Activated CD8-positive, alpha-beta memory T cell treated with anti-CD3 and anti-CD28 coated beads for 36 hours (primary cell): Measurements from ENCODE around the gene EMC9. TPM values are rescaled to one million over a fixed set of nuclear protein-coding genes. Genes with fewer than 3 reads are reported as not detected.

Source experiments
- CTCF ChIA-PET: fragments of 350-600 bp; sonication (Branson Sonifier 250); formaldehyde crosslinking; loops from one replicate; lab custom pipeline; 2021; ENCODE audit warnings: antibody characterized with exemption; lab: Charles Lee
- POLR2A ChIA-PET: fragments of 350-600 bp; sonication (Branson Sonifier 250); formaldehyde crosslinking; loops from one replicate; lab custom pipeline; 2021; ENCODE audit warnings: antibody characterized with exemption; lab: Charles Lee
- total RNA-seq, 2 experiments: library from RNA; stranded (reverse); gene quantifications; one replicate each; pipeline ENCODE4 v1.2.3, GENCODE V29; 2021

EMC9 gene
- total RNA-seq, 2 experiments from 2014 or later, result 38.5 to 38.9 TPM

- POLR2A ChIA-PET, result interaction anchor here (0.6 to 3.2 kb wide), 11 partner anchors 9 to 136 kb away, joined by 3 to 31 read pairs (median 6); partner anchors contain the start of genes CARMIL3, DCAF11, NRL and PSME1
- CTCF ChIA-PET, result interaction anchor here (0.7 to 8.8 kb wide), 13 partner anchors 10 to 129 kb away, joined by 3 to 102 read pairs (median 4); partner anchors contain the start of genes DCAF11, IRF9 and NRL
These were observed 45.9 kb downstream of the EMC9 start for GRCh38 chr14:24095271-24096068.

DNA sequence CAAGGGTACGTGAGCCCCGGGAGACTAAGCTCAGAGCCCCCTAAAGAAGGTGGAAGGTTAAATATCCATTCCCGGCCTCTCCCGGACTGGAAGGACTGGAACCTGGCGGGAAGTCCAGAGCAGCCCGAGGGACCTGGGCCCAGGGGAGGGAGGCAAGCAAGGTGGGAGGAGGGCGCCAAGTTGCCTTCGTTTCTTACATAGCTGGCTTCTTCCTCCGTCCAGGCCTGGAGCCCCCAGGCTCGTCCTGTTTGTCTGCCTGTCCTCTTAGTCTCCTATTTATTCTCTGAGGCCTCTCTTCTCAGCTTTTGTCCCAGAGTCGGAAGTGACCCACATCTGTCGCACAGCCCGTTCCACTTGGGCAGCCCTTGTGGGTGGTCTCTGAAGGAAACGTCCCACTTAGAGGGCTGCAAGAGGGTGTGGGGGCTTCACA lies 46.5 kb downstream of the EMC9 start:
- ChIA-PET POLR2A (interaction anchor here (0.6 to 3.2 kb wide), 13 partner anchors 10 to 135 kb away, joined by 3 to 31 read pairs (median 5); partner anchors contain the start of genes CARMIL3, DCAF11, NRL and PSME1), CTCF (interaction anchor here (0.7 to 8.8 kb wide), 10 partner anchors 10 to 66 kb away, joined by 3 to 102 read pairs (median 4); partner anchors contain the start of genes DCAF11, IRF9 and NRL)

GRCh38 chr14:24093901-24094840 lies 47.2 kb downstream of the EMC9 start, which contains the start of gene PCK2:
Gene PCK2 (plus strand): TSS chr14:24094311. CDS start chr14:24094406, 95 bp downstream.
- POLR2A ChIA-PET, result interaction anchor here (0.6 to 3.2 kb wide), 15 partner anchors 9 to 119 kb away, joined by 3 to 31 read pairs (median 5); partner anchors contain the start of genes CARMIL3, CHMP4A, DCAF11 and NRL
- CTCF ChIA-PET, result interaction anchor here (0.6 to 8.8 kb wide), 11 partner anchors 9 to 537 kb away, joined by 3 to 102 read pairs (median 4); partner anchors contain the start of gene IRF9

DNA sequence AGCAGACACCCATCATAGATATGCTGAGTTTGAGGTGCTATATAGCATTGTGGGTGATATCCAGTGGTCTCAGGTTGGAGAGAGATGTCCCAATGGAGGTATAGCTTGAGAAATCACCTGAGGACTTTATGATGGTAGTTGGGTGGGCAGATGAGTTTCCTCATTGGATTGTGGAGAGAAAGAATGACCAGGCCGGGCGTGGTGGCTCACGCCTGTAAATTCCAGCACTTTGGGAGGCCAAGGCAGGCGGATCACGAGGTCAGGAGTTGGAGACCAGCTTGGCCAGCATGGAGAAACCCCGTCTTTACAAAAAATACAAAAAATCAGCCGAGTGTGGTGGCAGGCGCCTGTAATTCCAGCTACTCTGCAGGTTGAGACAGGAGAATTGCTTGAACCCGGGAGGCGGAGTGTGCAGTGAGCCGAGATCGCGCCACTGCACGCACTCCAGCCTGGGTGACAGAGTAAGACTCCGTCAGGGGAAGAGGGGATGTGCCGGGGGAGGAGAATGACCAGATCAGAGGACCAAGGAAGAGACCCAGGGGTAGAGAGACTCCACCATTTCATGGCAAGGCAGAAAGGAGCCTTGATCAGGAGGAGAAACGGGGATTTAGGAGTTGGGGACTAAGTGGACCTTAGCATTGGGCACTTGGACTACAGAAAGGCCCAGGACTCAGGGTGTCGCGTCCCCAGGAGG lies 48.0 kb downstream of the EMC9 start:
- ChIA-PET CTCF (interaction anchor here (0.6 to 8.8 kb wide), 9 partner anchors 8 to 536 kb away, joined by 3 to 102 read pairs (median 7); partner anchors contain the start of genes IRF9 and PSME1), POLR2A (interaction anchor here (0.6 to 3.2 kb wide), 9 partner anchors 8 to 120 kb away, joined by 3 to 31 read pairs (median 5); partner anchors contain the start of genes CHMP4A, DCAF11 and NRL)

DNA sequence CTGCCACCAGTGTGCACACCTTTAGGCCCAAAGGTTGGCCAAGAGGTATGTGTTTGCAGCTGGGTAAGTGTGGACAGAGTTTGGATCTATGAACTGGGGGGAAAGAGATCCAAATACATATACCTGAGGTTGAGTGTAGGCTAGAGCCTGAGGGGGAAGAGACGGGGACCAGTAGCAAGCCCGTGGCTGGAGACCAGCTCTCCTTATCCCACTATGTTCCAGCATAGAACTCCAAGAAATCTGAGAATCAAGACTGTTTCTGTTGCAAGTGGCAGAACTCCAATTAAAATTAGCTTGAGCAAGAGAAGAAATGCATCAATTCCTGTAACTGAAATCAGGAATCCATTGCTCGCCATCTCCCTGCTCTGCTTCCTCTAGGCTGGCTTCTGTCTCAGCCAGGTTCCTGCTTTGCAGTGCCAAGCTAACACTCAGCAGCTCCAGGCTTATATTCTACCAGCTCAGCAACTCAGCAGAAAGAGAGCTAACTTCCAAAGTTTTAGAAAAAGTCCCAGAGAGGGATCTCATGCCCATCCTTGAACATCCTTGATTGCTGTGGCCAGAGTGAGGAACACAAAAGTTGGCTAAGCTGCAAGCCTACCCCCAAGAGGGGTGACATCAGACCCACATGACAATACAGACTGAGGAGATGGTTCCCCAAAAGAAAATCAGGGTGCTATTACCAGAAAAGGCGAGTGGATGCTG lies 48.7 kb downstream of the EMC9 start:
- ChIA-PET CTCF (interaction anchor here (0.7 to 8.8 kb wide), 7 partner anchors 11 to 1011 kb away, joined by 3 to 102 read pairs (median 12); partner anchors contain the start of genes IRF9 and PSME1), POLR2A (interaction anchor here (3.2 kb wide), 1 partner anchor 16 kb away, joined by 13 read pairs; no protein-coding TSS in a partner anchor)

- ChIA-PET CTCF (interaction anchor here (0.7 to 8.8 kb wide), 6 partner anchors 11 to 1010 kb away, joined by 3 to 102 read pairs (median 26); partner anchors contain the start of gene PSME1), POLR2A (interaction anchor here (3.2 kb wide), 1 partner anchor 16 kb away, joined by 13 read pairs; no protein-coding TSS in a partner anchor)
These were observed 49.3 kb downstream of the EMC9 start for GRCh38 chr14:24092110-24092504.

- POLR2A ChIA-PET, result interaction anchor here (0.8 kb wide), 1 partner anchor 9 kb away, joined by 3 read pairs; no protein-coding TSS in a partner anchor
These were observed 51.5 kb downstream of the EMC9 start for GRCh38 chr14:24089890-24090289.

More at GRCh38 chr14:24089890-24090289, 51.5 kb downstream of the EMC9 start:
- CTCF ChIA-PET, result interaction anchor here (0.5 to 8.8 kb wide), 15 partner anchors 9 to 75 kb away, joined by 3 to 102 read pairs (median 5); partner anchors contain the start of genes CARMIL3 and IRF9

Other genes with a start within 250 kb of the EMC9 start
- gene DHRS4, start 187.8 kb downstream of the EMC9 start, total RNA-seq, result 10 to 100 TPM; 20.8 to 22.5 TPM
- gene DHRS4L2, start 152.7 kb downstream of the EMC9 start, total RNA-seq, result 10 to 100 TPM; 19.8 to 21.6 TPM
- gene CARMIL3, start 89.6 kb downstream of the EMC9 start, total RNA-seq, result 1 to 10 TPM; 1.2 to 1.5 TPM
- not detected for gene CPNE6, start 70.0 kb downstream of the EMC9 start, total RNA-seq
- gene PCK2, start 47.3 kb downstream of the EMC9 start, total RNA-seq, result 100 to 1,000 TPM; 118 to 125 TPM
- gene DCAF11, start 26.8 kb downstream of the EMC9 start, total RNA-seq, result 10 to 100 TPM; 60.3 to 69.1 TPM
- gene NRL, start 26.6 kb downstream of the EMC9 start, total RNA-seq, result 1 to 10 TPM; 1.1 to 1.7 TPM
- gene FITM1, start 10.9 kb downstream of the EMC9 start, total RNA-seq, result under 1 TPM; 0.31 to 0.46 TPM
- 100 to 1,000 TPM; 334 to 335 TPM for gene PSME1, start 5.4 kb downstream of the EMC9 start, total RNA-seq
- 100 to 1,000 TPM; 381 to 388 TPM for gene PSME2, start 5.0 kb upstream of the EMC9 start, total RNA-seq
- gene RNF31, start 5.9 kb upstream of the EMC9 start, total RNA-seq, result 10 to 100 TPM; 75.5 to 80.8 TPM
- gene IRF9, start 19.7 kb upstream of the EMC9 start, total RNA-seq, result 10 to 100 TPM; 52.4 to 54.5 TPM
- 10 to 100 TPM; 27.5 to 31.3 TPM for gene REC8, start 30.5 kb upstream of the EMC9 start, total RNA-seq
- gene IPO4, start 47.2 kb upstream of the EMC9 start, total RNA-seq, result 100 to 1,000 TPM; 166 to 168 TPM
- 10 to 100 TPM; 30.6 to 30.7 TPM for gene TM9SF1, start 53.9 kb upstream of the EMC9 start, total RNA-seq
- under 1 TPM; 0.27 TPM for gene TSSK4, start 64.1 kb upstream of the EMC9 start, total RNA-seq
- 10 to 100 TPM; 73.7 to 75.8 TPM for gene CHMP4A, start 71.9 kb upstream of the EMC9 start, total RNA-seq
- gene MDP1, start 74.5 kb upstream of the EMC9 start, total RNA-seq, result 10 to 100 TPM; 14.9 to 17.4 TPM
- gene NEDD8, start 90.8 kb upstream of the EMC9 start, total RNA-seq, result 100 to 1,000 TPM; 220 to 231 TPM
- 10 to 100 TPM; 39.9 to 45.7 TPM for gene GMPR2, start 91.3 kb upstream of the EMC9 start, total RNA-seq
- gene TINF2, start 101.0 kb upstream of the EMC9 start, total RNA-seq, result 10 to 100 TPM; 82.1 to 93.1 TPM
- gene TGM1, start 121.6 kb upstream of the EMC9 start, total RNA-seq, result 1 to 10 TPM; 2.6 to 3.2 TPM
- 10 to 100 TPM; 33.0 to 37.9 TPM for gene RABGGTA, start 130.0 kb upstream of the EMC9 start, total RNA-seq
- 1 to 10 TPM; 7.8 to 9.0 TPM for gene DHRS1, start 158.2 kb upstream of the EMC9 start, total RNA-seq
- 10 to 100 TPM; 46.1 to 49.3 TPM for gene NOP9, start 158.3 kb upstream of the EMC9 start, total RNA-seq
- 10 to 100 TPM; 14.2 to 14.4 TPM for gene CIDEB, start 166.4 kb upstream of the EMC9 start, total RNA-seq
- gene LTB4R2, start 168.5 kb upstream of the EMC9 start, total RNA-seq, result 10 to 100 TPM in 1 of 2 experiments, 1 to 10 TPM in 1; 9.3 to 10.4 TPM
- gene LTB4R, start 169.9 kb upstream of the EMC9 start, total RNA-seq, result 10 to 100 TPM; 12.5 to 13.7 TPM
- 1 to 10 TPM in 1 of 2 experiments, under 1 TPM in 1; 0.78 to 1.3 TPM for gene ADCY4, start 193.5 kb upstream of the EMC9 start, total RNA-seq
- 1 to 10 TPM; 8.2 to 9.7 TPM for gene RIPK3, start 198.4 kb upstream of the EMC9 start, total RNA-seq
- under 1 TPM; 0.78 to 0.93 TPM for gene NFATC4, start 226.6 kb upstream of the EMC9 start, total RNA-seq